B cell (primary cell): ENCODE measurements around the gene RBP4. TPM values are rescaled to one million over a fixed set of nuclear protein-coding genes. Genes with fewer than 3 reads are reported as not detected.

ENCODE experiments used
- ATAC-seq: fragments of 200-7000 bp; cut with Tn5 transposase; one replicate; pipeline ENCODE4 v1.10.0; 2021; ENCODE audit warnings: low read depth, mild to moderate bottlenecking, moderate number of reproducible peaks, moderate library complexity
- CTCF ChIA-PET: fragments of 350-600 bp; sonication (Branson Sonifier 250); formaldehyde crosslinking; loops from one replicate; lab custom pipeline; 2021; ENCODE audit warnings: antibody characterized with exemption, inconsistent platforms; lab: Charles Lee
- POLR2A ChIA-PET: fragments of 350-600 bp; sonication (Branson Sonifier 250); formaldehyde crosslinking; loops from one replicate; lab custom pipeline; 2021; ENCODE audit warnings: antibody characterized with exemption; lab: Charles Lee
- DNase-seq: peaks from one replicate; pipeline ENCODE4 v3.0.0; 2013
- H2AFZ ChIP-seq: 2 replicates; pipeline ENCODE4 v1.6.1; 2012; ENCODE audit warnings: mild to moderate bottlenecking, low read depth, low read length; ENCODE audit not compliant: insufficient read depth, poor library complexity, severe bottlenecking
- H3K27ac ChIP-seq, 2 donors: 1 replicate in 1 of 2; 2 replicates in 1 of 2; pipeline ENCODE4 v1.5.1; 2012 to 2013; ENCODE audit warnings: low read length in 2 of 2, mild to moderate bottlenecking in 2 of 2, moderate library complexity in 1 of 2
- H3K27me3 ChIP-seq, 4 experiments: fragments of 200-600 bp in 1 of 4; sonication (generic) in 1 of 4; replicated peaks in 1 of 4; 1 replicate in 2 of 4; 2 replicates in 2 of 4; pipeline versions ENCODE4 v1.6.1 to v1.7.0; 2013 to 2016; ENCODE audit warnings: low read length in 3 of 4, mild to moderate bottlenecking in 2 of 4, mixed read lengths in 1 of 4, moderate library complexity in 1 of 4; ENCODE audit not compliant: insufficient read depth in 4 of 4, control insufficient read depth in 3 of 4; ENCODE audit errors: control extremely low read depth in 1 of 4
- H3K36me3 ChIP-seq, 2 experiments: replicated peaks in 1 of 2; 1 replicate in 1 of 2; 2 replicates in 1 of 2; pipeline versions ENCODE4 v1.6.1 to v1.7.1; 2013; ENCODE audit warnings: low read length in 1 of 2; ENCODE audit not compliant: insufficient read depth in 2 of 2, control insufficient read depth in 1 of 2; ENCODE audit errors: control extremely low read depth in 1 of 2, extremely low read depth in 1 of 2
- H3K4me1 ChIP-seq, 2 donors: fragments of 200-600 bp in 1 of 2; sonication (generic) in 1 of 2; 1 replicate in 1 of 2; 2 replicates in 1 of 2; pipeline versions ENCODE4 v1.5.1 to v1.6.1; 2013 to 2017; ENCODE audit warnings: low read length in 2 of 2; ENCODE audit not compliant: control insufficient read depth in 2 of 2, insufficient read depth in 2 of 2
- H3K4me2 ChIP-seq: replicated peaks from 2 replicates; pipeline ENCODE3; 2012; ENCODE audit warnings: mild to moderate bottlenecking, low read depth, low read length; ENCODE audit not compliant: poor library complexity, severe bottlenecking
- H3K4me3 ChIP-seq, 5 experiments: fragments of 200-600 bp in 1 of 5; sonication (generic) in 1 of 5; 1 replicate in 3 of 5; 2 replicates in 2 of 5; pipeline versions ENCODE4 v1.5.1 to v1.7.0; 2011 to 2016; ENCODE audit warnings: low read length in 4 of 5, mild to moderate bottlenecking in 4 of 5, low read depth in 2 of 5, control low read depth in 1 of 5, moderate library complexity in 1 of 5; ENCODE audit not compliant: insufficient read depth in 1 of 5; ENCODE audit errors: control extremely low read depth in 1 of 5, extremely low read depth in 1 of 5
- H3K79me2 ChIP-seq: fragments of 200-600 bp; sonication (generic); one replicate; pipeline ENCODE4 v1.6.0; 2016; ENCODE audit warnings: low read length; ENCODE audit not compliant: control insufficient read depth, insufficient read depth
- H3K9ac ChIP-seq: fragments of 200-600 bp; sonication (generic); 2 replicates; pipeline ENCODE4 v1.6.1; 2017; ENCODE audit warnings: mild to moderate bottlenecking, low read length, moderate library complexity
- H3K9me3 ChIP-seq, 3 donors: one replicate each; pipeline versions ENCODE4 v1.6.1 to v1.7.1; 2013; ENCODE audit warnings: low read length in 2 of 3; ENCODE audit not compliant: control insufficient read depth in 2 of 3, insufficient read depth in 1 of 3; ENCODE audit errors: control extremely low read depth in 1 of 3
- H4K20me1 ChIP-seq: 2 replicates; pipeline ENCODE4 v1.6.0; 2012; ENCODE audit warnings: mild to moderate bottlenecking, low read length; ENCODE audit not compliant: insufficient read depth, control insufficient read depth, poor library complexity, severe bottlenecking
- H3K27ac Mint-ChIP-seq: one replicate; pipeline ENCODE4 v1.8.0; 2021; ENCODE audit warnings: mixed read lengths
- H3K27me3 Mint-ChIP-seq: one replicate; pipeline ENCODE4 v1.8.0; 2021; ENCODE audit warnings: mixed read lengths
- H3K4me1 Mint-ChIP-seq: one replicate; pipeline ENCODE4 v1.8.0; 2021; ENCODE audit warnings: mixed read lengths
- H3K4me3 Mint-ChIP-seq: one replicate; pipeline ENCODE4 v1.8.0; 2021; ENCODE audit warnings: mixed read lengths
- H3K9me3 Mint-ChIP-seq: one replicate; pipeline ENCODE4 v1.8.0; 2022; ENCODE audit warnings: mixed read lengths; ENCODE audit not compliant: insufficient read depth
- EZH2 ChIP-seq: IDR thresholded peaks from 2 replicates; pipeline ENCODE4 v1.6.1; 2012; ENCODE audit warnings: borderline replicate concordance, low read depth, mild to moderate bottlenecking, moderate library complexity, low read length; ENCODE audit not compliant: insufficient read depth, poor library complexity, severe bottlenecking
- WGBS: methylation state at CpG from one replicate; pipeline ENCODE4 v1.1.5; 2013; ENCODE audit warnings: missing lambda C conversion rate; ENCODE audit not compliant: insufficient coverage; 5-methylcytosine and 5-hydroxymethylcytosine counted together
- intact Hi-C: fragments of 100-400 bp; cut with micrococcal nuclease; formaldehyde crosslinking; loops from one replicate; pipeline ENCODE4 v1.10.0; 2022
- polyA plus RNA-seq: library from polyadenylated mRNA; depleted of rRNA; stranded (reverse); fragments of >200 nt; gene quantifications from 2 replicates; pipeline ENCODE4 v1.2.3, GENCODE V29; 2012
- total RNA-seq, 2 donors: library from RNA; stranded (reverse); fragments of 120-200 nt in 1 of 2; gene quantifications; 1 replicate in 1 of 2; 2 replicates in 1 of 2; pipeline versions ENCODE4 v1.2.3 to v1.2.4, GENCODE V29; 2013 to 2022
- TF ChIP-seq, protein P1 (sequence below): fragments of 200-600 bp; IDR thresholded peaks from one replicate; pipeline ENCODE4 v1.8.0; 2022; ENCODE audit warnings: antibody characterized with exemption, mild to moderate bottlenecking

RBP4 gene
- total and polyA plus RNA-seq, 2 donors (not counting 1 experiment from before 2014, with no cell fraction given), result not detected

DNA sequence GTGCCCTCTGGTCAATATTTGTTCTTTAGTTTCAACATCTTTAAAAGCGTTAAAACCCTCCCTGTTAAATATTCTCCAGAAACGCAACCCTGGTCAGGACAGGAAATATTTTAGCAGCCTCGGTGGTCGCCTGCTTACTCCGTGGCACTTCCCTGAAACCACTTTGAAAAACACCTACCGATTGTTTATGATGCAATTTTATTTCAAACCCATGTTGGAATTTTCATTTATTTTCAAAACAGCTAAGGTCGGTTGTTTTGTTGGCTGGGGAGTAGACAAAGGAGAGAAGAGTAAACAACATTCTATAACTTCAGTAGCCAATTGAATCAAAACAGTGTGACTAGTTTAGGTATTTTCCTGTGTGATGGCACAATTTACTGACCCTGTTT is 733 bp upstream of the RBP4 start:
- Histone ChIP-seq H3K4me2 (no peak overlapping the region), H3K4me1 (no peaks in the 10 kb centered on the region), H3K27me3 (peaks cover 0 to 14% (median 7%) of the 10 kb centered on the region in 4 experiments), H3K27ac (no peak overlapping the region), H3K9me3 (no peaks in the 10 kb centered on the region), H3K9ac (no peak overlapping the region), H3K36me3 (no peaks in the 10 kb centered on the region), H3K79me2 (no peaks in the 10 kb centered on the region), H2AFZ (no peak overlapping the region), H4K20me1 (no peaks in the 10 kb centered on the region), H3K4me3 (no peak overlapping the region)
- TF ChIP-seq, protein P1, sequence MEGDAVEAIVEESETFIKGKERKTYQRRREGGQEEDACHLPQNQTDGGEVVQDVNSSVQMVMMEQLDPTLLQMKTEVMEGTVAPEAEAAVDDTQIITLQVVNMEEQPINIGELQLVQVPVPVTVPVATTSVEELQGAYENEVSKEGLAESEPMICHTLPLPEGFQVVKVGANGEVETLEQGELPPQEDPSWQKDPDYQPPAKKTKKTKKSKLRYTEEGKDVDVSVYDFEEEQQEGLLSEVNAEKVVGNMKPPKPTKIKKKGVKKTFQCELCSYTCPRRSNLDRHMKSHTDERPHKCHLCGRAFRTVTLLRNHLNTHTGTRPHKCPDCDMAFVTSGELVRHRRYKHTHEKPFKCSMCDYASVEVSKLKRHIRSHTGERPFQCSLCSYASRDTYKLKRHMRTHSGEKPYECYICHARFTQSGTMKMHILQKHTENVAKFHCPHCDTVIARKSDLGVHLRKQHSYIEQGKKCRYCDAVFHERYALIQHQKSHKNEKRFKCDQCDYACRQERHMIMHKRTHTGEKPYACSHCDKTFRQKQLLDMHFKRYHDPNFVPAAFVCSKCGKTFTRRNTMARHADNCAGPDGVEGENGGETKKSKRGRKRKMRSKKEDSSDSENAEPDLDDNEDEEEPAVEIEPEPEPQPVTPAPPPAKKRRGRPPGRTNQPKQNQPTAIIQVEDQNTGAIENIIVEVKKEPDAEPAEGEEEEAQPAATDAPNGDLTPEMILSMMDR, result no peak
- TF ChIP-seq EZH2, result no peak
- Mint-ChIP-seq H3K4me1 (peaks cover 1% of the 10 kb centered on the region), H3K9me3 (no peaks in the 10 kb centered on the region), H3K27ac (no peak overlapping the region), H3K4me3 (no peak overlapping the region), H3K27me3 (peaks cover 59% of the 10 kb centered on the region)
- intact Hi-C loops, result no loop called here
- CTCF ChIA-PET, result no interaction called here
- 7% methylated on average over 5 of the region's 7 CpGs for whole genome bisulfite sequencing
- POLR2A ChIA-PET, result no interaction called here
- DNase-seq, result no peak
- ATAC-seq, result no peak

DNA sequence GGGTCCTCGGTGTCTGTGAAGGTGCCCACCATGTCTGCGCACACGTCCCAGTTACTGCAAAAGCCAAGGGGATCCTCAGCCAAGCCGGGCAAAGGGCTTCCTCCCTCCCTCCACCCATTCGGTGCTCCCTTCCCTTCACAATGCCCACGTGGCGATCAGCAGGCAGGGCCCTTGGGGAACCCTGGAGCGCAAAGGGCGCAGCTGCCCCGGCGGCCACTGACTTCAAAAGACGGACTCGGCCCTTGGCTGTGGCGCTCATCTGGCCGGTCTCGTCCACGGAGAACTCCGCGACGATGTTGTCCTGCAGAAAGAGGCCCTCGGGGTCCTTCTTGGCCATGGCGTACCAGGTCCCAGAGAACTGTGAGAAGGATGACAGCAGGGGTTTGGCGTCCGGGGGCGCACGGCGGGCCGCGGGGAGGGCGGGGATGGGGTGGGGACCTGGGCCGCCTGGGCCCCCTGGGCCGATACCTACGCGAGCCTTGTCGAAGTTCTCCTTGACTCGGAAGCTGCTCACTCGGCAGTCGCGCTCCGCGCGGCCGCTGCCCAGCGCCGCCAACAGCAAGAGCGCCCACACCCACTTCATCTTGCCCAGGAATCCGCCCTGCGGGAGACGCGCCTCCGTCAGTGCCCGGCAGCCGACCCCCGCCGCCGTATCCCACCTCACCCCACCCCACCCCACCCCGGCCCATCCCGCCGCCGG is 439 bp downstream of the RBP4 start:
- POLR2A ChIA-PET, result no interaction called here

More for the DNA sequence above, 439 bp downstream of the RBP4 start:
- Mint-ChIP-seq H3K9me3 (no peaks in the 10 kb centered on the region), H3K4me3 (no peak overlapping the region), H3K27me3 (peaks cover 48% of the 10 kb centered on the region), H3K27ac (no peak overlapping the region), H3K4me1 (peaks cover 1% of the 10 kb centered on the region)
- TF ChIP-seq, protein P1, result no peak
- Histone ChIP-seq H3K9ac (no peak overlapping the region), H3K4me1 (no peaks in the 10 kb centered on the region), H3K27me3 (peaks cover 0 to 14% (median 7%) of the 10 kb centered on the region in 4 experiments), H2AFZ (no peak overlapping the region), H4K20me1 (no peaks in the 10 kb centered on the region), H3K36me3 (no peaks in the 10 kb centered on the region), H3K9me3 (no peaks in the 10 kb centered on the region), H3K27ac (no peak overlapping the region), H3K4me3 (no peak overlapping the region), H3K79me2 (no peaks in the 10 kb centered on the region), H3K4me2 (no peak overlapping the region)
- intact Hi-C loops, result no loop called here
- WGBS, result 22% methylated on average over 54 of the region's 60 CpGs
- DNase-seq (no peak), ATAC-seq (no peak)
- CTCF ChIA-PET, result interaction anchor here (1.3 kb wide), 1 partner anchor 8 kb away, joined by 3 read pairs; no protein-coding TSS in a partner anchor
